ENCODE results near the gene GATA5.

The GATA5 gene

GRCh38 chr20:62472941-62473585 lies 2.7 kb downstream of the GATA5 start:
- DNase-seq (ENCODE audit: low spot score), result no peak

GRCh38 chr20:62472138-62472940 lies 3.5 kb downstream of the GATA5 start:
- DNase-seq (ENCODE audit: low spot score), result no peak

- no peak for DNase-seq (ENCODE audit: low spot score)
Measured at GRCh38 chr20:62470459-62470858, 5.3 kb downstream of the GATA5 start.

- no peak for DNase-seq (ENCODE audit: low spot score)
Measured at GRCh38 chr20:62470001-62470400, 5.8 kb downstream of the GATA5 start.

GRCh38 chr20:62469352-62469751 lies 6.4 kb downstream of the GATA5 start:
- DNase-seq (ENCODE audit: low spot score), result no peak

GRCh38 chr20:62466806-62467537 lies 8.8 kb downstream of the GATA5 start:
- DNase-seq (ENCODE audit: low spot score), result no peak

GRCh38 chr20:62466072-62466760 lies 9.6 kb downstream of the GATA5 start:
- DNase-seq (ENCODE audit: low spot score), result no peak

GRCh38 chr20:62464990-62465389 lies 10.8 kb downstream of the GATA5 start:
- DNase-seq (ENCODE audit: low spot score), result no peak

GRCh38 chr20:62464425-62464770 lies 11.4 kb downstream of the GATA5 start:
- no peak for DNase-seq (ENCODE audit: low spot score)

- DNase-seq (ENCODE audit: low spot score), result no peak
Measured at GRCh38 chr20:62463651-62464424, 12.0 kb downstream of the GATA5 start.

- DNase-seq (ENCODE audit: low spot score), result no peak
Measured at GRCh38 chr20:62462976-62463592, 12.7 kb downstream of the GATA5 start.

GRCh38 chr20:62461834-62462233 lies 14.0 kb downstream of the GATA5 start:
- DNase-seq (ENCODE audit: low spot score), result no peak

GRCh38 chr20:62461157-62461556 lies 14.6 kb downstream of the GATA5 start:
- no peak for DNase-seq (ENCODE audit: low spot score)

- no peak for DNase-seq (ENCODE audit: low spot score)
Measured at GRCh38 chr20:62460678-62461077, 15.1 kb downstream of the GATA5 start.

- no peak for DNase-seq (ENCODE audit: low spot score)
Measured at GRCh38 chr20:62459488-62459887, 16.3 kb downstream of the GATA5 start.

GRCh38 chr20:62458275-62459251 lies 17.2 kb downstream of the GATA5 start:
- no peak for DNase-seq (ENCODE audit: low spot score)

GRCh38 chr20:62457831-62458230 lies 18.0 kb downstream of the GATA5 start:
- no peak for DNase-seq (ENCODE audit: low spot score)

GRCh38 chr20:62457098-62457497 lies 18.7 kb downstream of the GATA5 start:
- no peak for DNase-seq (ENCODE audit: low spot score)

GRCh38 chr20:62455929-62456328 lies 19.9 kb downstream of the GATA5 start:
- DNase-seq (ENCODE audit: low spot score), result peak; percentile 55
